ENCODE measurements around the gene KRT38. TPM values are rescaled to one million over a fixed set of nuclear protein-coding genes. Genes with fewer than 3 reads are reported as not detected.

Gene KRT38
- total RNA-seq: not detected

- DNase-seq (ENCODE audit: low spot score) (no peak), ATAC-seq (ENCODE audit: low FRiP score) (no peak)
- no peak for TF ChIP-seq CTCF (IDR thresholded peaks at IDR 0.05)
These were observed at the start of gene KRT38 for GRCh38 chr17:41440531-41441033. KRT38 (minus strand) TSS chr17:41440983; CDS start chr17:41440921, 62 bp downstream.

- DNase-seq (ENCODE audit: low spot score): no peak
- TF ChIP-seq CTCF (IDR thresholded peaks at IDR 0.05): no peak
- no peak for ATAC-seq (ENCODE audit: low FRiP score)
These were observed 48.7 kb upstream of the KRT38 start, which contains the start of gene KRT36 for GRCh38 chr17:41489531-41489930. KRT36 (minus strand) TSS chr17:41489910; CDS start chr17:41489864, 46 bp downstream.

GRCh38 chr17:41486809-41487530 lies 46.2 kb upstream of the KRT38 start:
- ATAC-seq (ENCODE audit: low FRiP score) (no peak), DNase-seq (ENCODE audit: low spot score) (no peak)
- no peak for TF ChIP-seq CTCF (IDR thresholded peaks at IDR 0.05)

GRCh38 chr17:41486316-41486715 lies 45.5 kb upstream of the KRT38 start:
- DNase-seq (ENCODE audit: low spot score) (no peak), ATAC-seq (ENCODE audit: low FRiP score) (no peak)
- TF ChIP-seq CTCF (IDR thresholded peaks at IDR 0.05): no peak

GRCh38 chr17:41484920-41485904 lies 44.4 kb upstream of the KRT38 start:
- ATAC-seq (ENCODE audit: low FRiP score): no peak

More at GRCh38 chr17:41484920-41485904, 44.4 kb upstream of the KRT38 start:
- no peak for DNase-seq (ENCODE audit: low spot score)
- TF ChIP-seq CTCF (IDR thresholded peaks at IDR 0.05): no peak
